T-helper 2 cell (primary cell): Measurements from ENCODE around the gene CENPU.

Experiments
- DNase-seq, 5 experiments: peaks; one replicate each; pipeline versions ENCODE4 v3.0.0 to v3.0.0-alpha.2; 2012 to 2022

The CENPU gene

GRCh38 chr4:184702114-184702513 is 31.8 kb downstream of the CENPU start:
- no peak for DNase-seq

GRCh38 chr4:184699941-184700340 is 34.0 kb downstream of the CENPU start:
- DNase-seq = no peak

- DNase-seq = no peak
Observed at GRCh38 chr4:184697956-184698355, 35.9 kb downstream of the CENPU start.

GRCh38 chr4:184695178-184695896 is 38.6 kb downstream of the CENPU start:
- no peak for DNase-seq

- no peak for DNase-seq
Observed at GRCh38 chr4:184694412-184694956, 39.4 kb downstream of the CENPU start.

- no peak for DNase-seq
Observed at GRCh38 chr4:184693056-184693455, 40.8 kb downstream of the CENPU start.

- no peak for DNase-seq
Observed at GRCh38 chr4:184689681-184690080, 44.2 kb downstream of the CENPU start.

GRCh38 chr4:184688447-184688846 is 45.4 kb downstream of the CENPU start:
- DNase-seq = no peak

GRCh38 chr4:184688005-184688404 is 45.9 kb downstream of the CENPU start:
- DNase-seq = no peak

GRCh38 chr4:184684491-184685189 is 49.3 kb downstream of the CENPU start:
- DNase-seq = peak in 1 of 5 experiments; percentile 35

GRCh38 chr4:184681916-184682315 is 52.0 kb downstream of the CENPU start:
- DNase-seq = no peak

- DNase-seq = no peak
Observed at GRCh38 chr4:184680698-184681097, 53.2 kb downstream of the CENPU start.

- peak in 1 of 5 experiments; percentile 16 for DNase-seq
Observed at GRCh38 chr4:184675821-184676492, 57.9 kb downstream of the CENPU start.

- no peak for DNase-seq
Observed at GRCh38 chr4:184675018-184675417, 58.9 kb downstream of the CENPU start.

GRCh38 chr4:184674011-184674410 is 59.9 kb downstream of the CENPU start:
- DNase-seq = no peak

GRCh38 chr4:184672741-184673140 is 61.2 kb downstream of the CENPU start:
- no peak for DNase-seq

GRCh38 chr4:184671101-184671500 is 62.8 kb downstream of the CENPU start:
- DNase-seq = no peak

GRCh38 chr4:184669251-184669650 is 64.6 kb downstream of the CENPU start:
- DNase-seq = no peak

- DNase-seq = peak in 2 of 5 experiments; percentile 37 to 92
Observed at GRCh38 chr4:184668511-184669114, 65.3 kb downstream of the CENPU start.

- peak in 1 of 5 experiments; percentile 22 for DNase-seq
Observed at GRCh38 chr4:184668096-184668495, 65.8 kb downstream of the CENPU start.

GRCh38 chr4:184666670-184667069 is 67.2 kb downstream of the CENPU start:
- DNase-seq = no peak

GRCh38 chr4:184664445-184665210 is 69.3 kb downstream of the CENPU start:
- DNase-seq = no peak
